GM18870 (cell line): ENCODE data around the gene CCSER2.
"Not testable (repeated sequence)": the region's sequence is repeated elsewhere in the genome, so short reads cannot be mapped to it uniquely, and the experiment has no call there.

Experiments
- ATAC-seq: cut with Tn5 transposase; IDR thresholded peaks from one replicate; pipeline ENCODE4 v1.9.1; 2021; ENCODE audit warnings: moderate library complexity; ENCODE audit not compliant: unreplicated experiment

CCSER2 gene, protein sequence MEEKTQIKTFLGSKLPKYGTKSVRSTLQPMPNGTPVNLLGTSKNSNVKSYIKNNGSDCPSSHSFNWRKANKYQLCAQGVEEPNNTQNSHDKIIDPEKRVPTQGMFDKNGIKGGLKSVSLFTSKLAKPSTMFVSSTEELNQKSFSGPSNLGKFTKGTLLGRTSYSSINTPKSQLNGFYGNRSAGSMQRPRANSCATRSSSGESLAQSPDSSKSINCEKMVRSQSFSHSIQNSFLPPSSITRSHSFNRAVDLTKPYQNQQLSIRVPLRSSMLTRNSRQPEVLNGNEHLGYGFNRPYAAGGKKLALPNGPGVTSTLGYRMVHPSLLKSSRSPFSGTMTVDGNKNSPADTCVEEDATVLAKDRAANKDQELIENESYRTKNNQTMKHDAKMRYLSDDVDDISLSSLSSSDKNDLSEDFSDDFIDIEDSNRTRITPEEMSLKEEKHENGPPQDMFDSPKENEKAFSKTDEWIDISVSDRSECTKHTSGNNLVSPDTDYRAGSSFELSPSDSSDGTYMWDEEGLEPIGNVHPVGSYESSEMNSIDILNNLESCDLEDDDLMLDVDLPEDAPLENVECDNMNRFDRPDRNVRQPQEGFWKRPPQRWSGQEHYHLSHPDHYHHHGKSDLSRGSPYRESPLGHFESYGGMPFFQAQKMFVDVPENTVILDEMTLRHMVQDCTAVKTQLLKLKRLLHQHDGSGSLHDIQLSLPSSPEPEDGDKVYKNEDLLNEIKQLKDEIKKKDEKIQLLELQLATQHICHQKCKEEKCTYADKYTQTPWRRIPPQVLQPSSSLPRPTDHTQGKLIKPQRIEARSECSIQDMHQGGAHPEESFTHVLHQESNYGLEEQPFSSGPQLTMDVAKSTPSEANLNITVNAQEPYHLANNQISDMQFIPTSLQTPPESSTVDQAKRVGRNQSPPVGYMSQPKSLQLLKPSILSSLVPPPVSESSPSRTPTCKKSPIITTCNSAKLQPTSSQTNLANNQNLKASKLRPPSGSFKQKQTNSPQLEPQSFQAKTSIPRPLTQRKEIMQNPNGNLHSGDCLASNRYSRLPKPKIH

DNA sequence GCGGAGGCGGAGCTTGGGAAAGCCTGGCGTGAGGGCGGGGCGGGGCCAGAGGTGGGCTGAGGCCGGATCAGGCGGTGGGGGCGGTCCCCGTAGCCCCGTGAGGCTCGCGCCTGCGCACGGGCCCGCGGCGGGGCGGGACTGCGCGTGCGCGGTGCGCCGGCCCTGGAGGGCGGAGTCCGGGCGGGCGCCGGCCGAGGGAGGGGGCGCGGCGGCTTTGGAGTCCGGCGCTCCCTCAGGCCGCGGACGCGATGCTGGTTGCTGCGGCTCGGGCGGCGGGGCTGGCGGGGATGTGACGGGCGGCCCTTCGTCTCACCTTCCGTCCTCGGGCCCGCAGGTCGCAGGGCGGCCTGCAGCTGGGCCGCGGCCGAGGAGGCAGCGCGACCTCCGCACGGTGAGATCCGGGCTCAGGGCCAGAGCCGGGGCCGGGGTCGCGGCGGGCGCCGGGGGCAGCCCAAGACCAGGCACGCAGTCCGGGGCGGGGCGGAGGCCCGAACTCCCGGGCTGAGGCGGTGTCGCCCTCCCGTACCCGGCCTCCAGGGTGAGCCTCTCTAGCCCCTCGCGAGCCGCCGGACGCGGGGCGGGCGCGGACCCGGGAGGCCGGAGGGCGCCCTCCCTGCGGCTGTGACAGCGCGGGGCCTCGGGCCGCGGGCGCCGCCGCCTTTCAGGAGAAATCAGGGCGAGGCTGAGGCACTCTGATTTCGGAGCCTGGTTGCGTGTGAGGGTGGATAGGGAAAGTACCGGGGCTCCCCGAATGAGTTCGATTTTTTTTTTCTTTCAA, at the start of gene CCSER2:
Gene CCSER2 (plus strand): TSS at position 172 of the 778 bp plus-strand sequence. CDS start 42,464 bp downstream, outside the sequence.
- ATAC-seq: peak; percentile 26

DNA sequence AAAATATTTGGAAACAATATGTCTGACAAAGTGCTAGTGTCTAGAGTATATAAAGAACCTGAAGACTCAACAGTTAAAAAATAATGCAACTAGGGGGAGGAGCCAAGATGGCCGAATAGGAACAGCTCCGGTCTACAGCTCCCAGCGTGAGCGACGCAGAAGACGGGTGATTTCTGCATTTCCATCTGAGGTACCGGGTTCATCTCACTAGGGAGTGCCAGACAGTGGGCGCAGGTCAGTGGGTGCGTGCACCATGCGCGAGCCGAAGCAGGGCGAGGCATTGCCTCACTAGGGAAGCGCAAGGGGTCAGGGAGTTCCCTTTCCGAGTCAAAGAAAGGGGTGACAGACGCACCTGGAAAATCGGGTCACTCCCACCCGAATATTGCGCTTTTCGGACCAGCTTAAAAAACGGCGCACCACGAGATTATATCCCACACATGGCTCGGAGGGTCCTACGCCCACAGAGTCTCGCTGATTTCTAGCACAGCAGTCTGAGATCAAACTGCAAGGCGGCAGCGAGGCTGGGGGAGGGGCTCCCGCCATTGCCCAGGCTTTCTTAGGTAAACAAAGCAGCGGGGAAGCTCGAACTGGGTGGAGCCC, 48.4 kb upstream of the CCSER2 start:
- ATAC-seq: not testable (repeated sequence)

DNA sequence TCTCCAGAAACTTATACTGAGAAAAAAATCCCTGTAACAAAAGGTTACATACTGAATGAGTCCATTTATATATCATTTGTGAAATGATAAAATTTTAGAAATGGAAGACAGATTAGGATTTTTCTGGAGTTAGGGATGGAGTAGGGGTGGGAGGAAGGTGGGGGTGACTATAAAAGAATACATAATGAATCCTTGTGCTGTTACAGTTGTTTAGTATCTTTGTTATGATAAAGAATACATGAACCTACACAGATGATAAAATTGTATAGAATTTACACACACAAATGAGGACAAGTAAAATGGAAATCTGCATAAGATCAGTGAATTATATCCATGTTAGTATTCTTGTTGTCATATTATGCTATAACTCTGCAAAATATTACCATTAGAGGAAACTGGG, 41.7 kb upstream of the CCSER2 start:
- ATAC-seq: no peak

DNA sequence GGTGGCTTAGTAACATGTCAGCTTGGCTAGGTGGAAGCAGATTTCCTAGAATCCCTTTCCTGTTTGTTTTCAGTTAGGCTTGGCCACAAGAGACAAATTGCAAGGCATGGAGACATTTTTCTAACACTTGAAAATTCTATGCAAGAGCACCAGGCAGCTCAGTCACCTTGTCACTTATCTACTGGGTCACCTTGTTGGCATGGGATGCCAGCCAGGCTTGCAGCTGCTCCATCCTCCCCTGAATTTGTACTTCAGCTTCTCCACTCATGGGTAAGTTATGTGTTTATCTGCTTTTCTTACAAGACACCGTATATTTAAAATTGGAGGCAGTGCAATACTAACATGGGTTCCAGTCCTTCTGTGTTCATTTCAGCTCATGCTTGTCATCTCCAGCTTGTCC, 40.2 kb upstream of the CCSER2 start:
- ATAC-seq: no peak

DNA sequence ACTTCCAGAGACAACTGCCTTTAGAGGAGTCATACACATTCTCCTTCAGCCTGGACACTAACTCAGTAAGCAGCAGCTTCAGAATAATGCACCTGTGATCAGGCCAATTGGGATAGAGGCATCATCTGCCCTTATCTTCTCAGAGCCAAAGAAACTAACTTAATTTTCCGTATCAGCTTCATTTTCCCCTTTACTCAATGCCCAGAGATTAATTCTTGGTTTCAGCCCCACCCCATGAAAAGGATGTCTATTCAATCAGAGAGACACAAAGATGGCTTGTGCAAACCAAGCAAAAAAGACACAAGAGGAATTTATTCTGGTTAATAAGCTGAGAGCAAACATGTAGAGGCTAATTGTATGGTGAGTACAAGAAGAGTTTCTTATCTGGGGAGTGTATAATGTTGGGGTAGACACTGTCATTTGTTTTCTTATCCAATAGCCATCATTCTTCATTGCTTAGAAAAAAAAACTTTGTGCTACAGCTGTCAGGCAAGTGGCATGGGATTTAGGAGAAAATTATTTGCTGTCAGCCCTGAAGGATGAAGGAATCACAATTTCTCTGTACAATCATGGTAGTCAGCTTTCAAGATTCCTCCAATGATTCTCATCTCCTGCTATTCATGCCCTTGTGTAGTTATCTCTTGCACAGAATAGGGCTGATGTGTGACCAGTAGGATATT, 38.7 kb upstream of the CCSER2 start:
- no peak for ATAC-seq

DNA sequence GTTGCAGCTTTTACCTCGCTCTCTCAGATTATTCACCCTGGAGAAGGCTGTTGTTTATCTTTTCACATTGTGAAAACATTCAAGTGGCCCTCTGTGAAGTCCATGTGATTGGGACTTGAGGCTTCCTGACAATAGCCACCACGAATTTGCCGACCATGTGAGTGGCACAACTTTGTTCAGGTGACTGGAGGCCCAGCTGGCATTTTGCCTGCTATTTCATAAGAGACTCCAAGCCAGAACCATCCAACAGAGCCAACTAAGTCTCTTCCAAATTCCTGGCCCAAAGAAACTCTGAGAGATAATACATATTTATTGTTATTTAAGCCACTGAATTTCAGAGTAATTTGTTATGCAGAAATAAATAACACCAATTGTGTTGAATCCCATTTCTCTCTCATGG, 38.2 kb upstream of the CCSER2 start:
- ATAC-seq: no peak

DNA sequence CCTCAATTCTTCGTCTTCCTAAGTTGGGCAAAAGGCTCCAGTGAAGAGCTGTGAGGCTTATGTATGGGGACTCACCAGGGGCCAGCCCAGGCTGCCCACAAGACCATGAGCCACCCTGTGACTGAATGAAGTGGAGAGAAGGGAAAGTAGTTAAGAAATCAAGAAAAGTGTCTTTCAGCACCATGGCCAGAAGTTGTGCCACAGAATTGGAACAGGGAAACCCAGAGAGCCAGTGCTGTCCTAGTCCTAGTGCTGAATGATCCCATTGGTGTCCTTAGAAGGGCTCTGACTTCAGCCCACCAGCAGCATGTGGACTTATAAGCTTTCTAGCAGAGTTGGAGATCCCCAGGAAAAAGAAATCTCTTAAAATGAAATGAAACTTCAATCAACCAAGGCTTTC, 37.0 kb upstream of the CCSER2 start:
- no peak for ATAC-seq

DNA sequence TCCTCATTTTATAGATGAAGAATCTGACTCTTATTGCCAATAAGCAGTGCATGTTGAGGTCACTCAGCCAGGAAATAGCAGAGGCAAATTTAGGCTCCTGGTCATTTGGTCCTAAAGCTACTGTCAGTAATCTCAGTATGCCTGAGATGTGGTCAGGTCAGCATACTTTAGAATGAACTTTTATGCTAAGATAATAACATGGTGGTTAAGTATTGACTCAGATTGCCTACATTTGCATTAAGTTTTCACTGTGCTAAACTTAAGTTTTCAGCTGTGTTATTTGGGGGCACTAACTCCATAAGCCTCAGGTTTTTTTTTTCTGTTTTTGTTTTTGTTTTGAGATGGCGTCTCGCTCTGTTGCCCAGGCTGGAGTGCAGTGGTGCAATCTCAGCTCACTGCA, 35.9 kb upstream of the CCSER2 start:
- no peak for ATAC-seq

DNA sequence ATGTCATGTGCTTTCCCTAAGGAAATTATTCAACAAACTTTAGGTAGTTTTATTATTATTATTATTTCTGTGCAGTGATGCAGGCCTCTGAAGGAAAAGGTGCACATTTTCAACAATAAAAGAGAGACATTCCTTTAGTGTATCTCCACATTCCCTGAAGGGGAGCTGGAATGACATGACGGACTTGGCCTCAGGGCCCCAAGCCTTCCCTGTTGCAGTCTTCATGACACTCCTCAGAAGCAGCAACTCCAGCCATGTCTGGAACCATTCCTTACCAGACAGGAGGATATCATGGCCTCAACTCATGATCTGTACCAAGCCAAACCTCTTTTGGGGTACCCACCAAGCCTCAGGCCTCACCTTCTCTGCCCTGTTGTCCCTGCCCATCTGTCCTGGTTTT, 35.2 kb upstream of the CCSER2 start:
- ATAC-seq: no peak

DNA sequence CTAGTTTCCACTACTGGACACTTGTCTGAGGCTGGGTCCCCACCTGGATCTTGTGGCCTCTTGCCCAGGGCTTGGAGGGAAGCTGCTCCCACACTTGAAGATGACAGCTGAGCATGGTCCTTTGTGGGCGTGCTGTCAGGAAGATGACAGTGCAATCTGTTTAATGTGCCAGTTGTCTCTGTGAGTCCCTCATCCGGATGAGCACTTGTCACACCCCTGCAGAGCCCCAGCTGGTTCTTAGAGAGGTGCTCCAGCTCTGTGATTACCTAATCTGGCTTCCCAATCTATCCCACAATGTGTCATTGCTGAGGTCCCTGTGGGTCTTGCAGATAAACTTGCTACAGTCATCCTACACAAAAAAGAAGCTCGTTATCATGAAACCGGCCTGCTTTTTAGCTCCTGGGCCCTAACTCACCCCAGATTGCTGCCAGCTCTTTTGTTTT, 34.8 kb upstream of the CCSER2 start:
- no peak for ATAC-seq

DNA sequence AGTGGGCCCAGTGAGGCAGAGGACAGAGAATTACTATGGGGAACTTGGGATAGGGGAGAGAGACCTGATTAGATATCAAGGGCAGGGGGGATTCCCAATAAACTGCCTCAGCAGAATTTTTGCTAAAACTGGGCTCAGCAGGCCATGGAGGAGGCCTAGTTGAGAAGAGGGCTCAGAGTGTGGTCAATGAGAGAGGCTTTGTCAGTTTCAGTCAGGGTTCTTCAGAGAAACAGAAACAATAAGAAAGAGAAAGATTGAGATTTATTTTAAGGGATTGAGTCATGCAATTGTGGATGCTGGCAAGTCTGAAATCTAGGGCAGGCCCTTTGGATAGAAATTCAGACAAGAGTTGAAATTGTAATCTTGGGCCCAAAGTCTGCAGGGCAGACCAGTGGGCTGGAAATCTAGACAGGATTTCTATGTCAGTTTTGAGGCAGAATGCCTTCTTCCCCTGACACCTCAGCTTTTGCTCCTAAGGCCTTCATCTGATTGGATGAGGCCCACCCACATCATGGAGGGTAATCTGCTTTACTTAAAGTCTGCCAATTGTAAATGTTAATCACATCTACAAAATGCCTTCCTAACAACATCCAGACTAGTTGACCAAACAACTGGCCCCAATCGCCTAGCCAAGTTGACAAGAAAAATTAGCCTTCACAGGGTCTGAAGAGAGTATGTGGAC, 33.5 kb upstream of the CCSER2 start:
- ATAC-seq: peak; percentile 88

DNA sequence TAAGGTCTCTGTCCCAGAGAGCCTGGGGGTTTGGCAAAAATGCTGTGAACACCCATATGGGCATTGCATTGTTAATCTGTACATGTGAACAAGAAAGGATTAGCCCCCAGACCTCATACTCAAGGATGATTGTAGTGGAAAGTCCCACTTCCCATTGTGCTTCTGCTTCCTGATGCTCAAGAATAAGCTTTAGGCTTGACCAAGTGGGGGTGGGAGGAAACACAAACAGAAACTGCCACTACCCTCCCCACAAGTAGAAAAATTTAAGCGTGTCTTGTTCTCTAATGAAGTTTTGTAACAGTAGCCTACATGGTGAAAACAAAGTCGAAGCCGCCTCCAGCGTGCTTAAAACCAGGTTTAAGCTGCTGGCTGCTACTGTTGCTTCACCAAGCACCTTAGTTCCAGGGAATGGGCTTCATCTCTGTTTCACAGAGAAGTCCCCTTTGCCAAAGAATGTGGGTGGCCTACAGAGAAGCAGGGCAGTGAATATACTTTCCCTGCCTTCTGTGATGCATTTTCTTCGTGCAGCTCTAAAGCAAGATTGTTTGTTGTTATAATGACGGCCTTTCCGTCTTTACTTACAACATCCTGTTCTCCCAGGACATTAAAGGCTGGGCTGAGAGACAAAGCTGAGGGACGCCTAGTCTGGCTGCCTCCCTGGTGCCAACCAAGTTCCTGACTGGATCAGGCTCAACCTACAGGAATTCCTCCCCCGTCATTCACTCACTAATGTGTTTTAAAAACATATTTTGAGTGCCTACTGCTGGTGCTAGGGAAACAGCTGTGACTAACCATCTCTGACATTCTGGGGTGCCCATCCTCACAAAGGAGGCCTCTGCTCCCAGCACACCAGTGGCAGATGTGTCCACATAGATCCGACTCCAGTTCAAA, 32.1 kb upstream of the CCSER2 start:
- no peak for ATAC-seq

DNA sequence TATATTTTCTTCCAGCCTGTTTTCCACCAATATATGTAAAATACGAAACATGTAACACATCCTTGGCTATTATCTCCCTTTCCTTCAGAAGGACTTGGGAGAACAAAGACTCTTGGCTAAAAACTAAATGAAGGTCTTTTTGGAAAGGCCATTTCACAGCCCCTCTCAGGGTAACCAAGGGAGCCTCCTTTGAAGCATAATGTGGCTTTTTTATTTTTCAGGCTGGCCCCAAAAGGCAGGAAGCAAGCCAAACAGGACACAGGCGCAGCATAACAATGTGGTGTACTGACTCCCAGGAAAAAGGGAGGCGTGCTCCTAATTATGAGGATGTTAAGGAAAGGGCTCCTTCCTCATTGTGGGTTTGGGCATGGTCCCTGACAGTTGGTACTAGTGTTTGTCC, 30.3 kb upstream of the CCSER2 start:
- ATAC-seq: no peak

DNA sequence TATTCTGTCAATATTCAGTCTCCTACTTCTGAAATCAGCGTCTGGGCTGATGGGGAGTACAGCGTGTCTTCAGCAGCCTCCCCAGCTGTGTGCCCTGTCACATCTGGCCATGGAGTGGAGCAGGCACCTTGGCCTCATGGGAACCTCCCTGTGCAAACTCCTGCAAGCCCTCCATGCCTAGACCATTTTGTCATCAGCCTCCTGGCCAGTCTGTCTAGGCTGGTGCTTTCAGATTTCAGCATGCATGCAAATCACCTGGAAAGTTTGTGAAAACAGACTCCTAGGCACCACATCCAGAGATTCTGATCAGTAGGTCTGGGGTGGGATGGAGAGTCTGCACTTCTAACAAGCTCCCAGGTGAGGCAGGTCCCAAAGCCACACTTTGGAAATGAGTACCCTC, 26.2 kb upstream of the CCSER2 start:
- ATAC-seq: no peak

DNA sequence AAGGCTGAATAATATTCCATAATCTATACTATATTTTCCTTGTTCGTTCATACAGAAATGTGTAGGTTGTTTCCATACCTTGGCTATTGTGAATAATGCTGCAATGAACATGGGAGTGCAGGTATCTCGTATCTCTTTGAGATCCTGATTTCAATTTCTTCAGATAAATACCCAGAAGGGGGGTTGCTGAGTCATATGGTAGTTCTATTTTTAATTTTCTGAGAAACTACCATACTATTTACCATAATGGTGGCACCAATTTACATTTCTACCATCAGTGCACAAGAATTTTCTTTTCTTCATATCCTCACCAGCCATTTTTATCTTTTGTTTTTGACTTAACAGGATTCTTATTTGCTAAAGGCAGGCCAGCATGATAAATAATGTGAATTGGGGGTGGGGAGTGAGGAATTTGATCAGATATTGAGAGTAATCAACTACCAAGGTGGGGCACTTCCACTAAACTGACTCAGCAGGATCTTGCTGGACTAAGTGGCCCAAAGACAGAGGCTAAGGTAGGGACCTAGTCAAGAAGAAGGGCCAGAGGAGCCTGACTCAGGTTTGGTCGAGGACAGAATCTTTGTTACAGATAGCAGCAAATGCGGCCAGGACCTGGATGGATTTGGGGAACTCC, 21.5 kb upstream of the CCSER2 start:
- no peak for ATAC-seq

DNA sequence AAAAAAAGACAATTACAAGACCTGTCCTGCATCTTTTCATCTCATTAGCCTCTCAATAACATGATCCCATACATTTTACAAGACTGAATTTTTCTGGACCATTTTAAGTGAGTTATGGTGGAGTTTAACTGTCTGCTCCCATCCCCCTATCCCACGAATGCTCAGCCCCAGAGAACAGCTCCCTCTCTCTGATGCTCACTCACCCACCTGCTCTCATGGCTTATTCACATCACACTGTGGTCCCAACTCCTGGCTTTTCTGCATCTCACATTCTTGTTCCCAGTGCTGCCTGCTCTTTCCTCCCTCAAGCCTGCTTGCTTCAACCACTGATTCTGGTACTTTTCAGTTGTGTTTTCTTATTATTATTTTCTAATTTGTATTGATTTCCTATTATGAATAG, 20.4 kb upstream of the CCSER2 start:
- ATAC-seq: no peak

DNA sequence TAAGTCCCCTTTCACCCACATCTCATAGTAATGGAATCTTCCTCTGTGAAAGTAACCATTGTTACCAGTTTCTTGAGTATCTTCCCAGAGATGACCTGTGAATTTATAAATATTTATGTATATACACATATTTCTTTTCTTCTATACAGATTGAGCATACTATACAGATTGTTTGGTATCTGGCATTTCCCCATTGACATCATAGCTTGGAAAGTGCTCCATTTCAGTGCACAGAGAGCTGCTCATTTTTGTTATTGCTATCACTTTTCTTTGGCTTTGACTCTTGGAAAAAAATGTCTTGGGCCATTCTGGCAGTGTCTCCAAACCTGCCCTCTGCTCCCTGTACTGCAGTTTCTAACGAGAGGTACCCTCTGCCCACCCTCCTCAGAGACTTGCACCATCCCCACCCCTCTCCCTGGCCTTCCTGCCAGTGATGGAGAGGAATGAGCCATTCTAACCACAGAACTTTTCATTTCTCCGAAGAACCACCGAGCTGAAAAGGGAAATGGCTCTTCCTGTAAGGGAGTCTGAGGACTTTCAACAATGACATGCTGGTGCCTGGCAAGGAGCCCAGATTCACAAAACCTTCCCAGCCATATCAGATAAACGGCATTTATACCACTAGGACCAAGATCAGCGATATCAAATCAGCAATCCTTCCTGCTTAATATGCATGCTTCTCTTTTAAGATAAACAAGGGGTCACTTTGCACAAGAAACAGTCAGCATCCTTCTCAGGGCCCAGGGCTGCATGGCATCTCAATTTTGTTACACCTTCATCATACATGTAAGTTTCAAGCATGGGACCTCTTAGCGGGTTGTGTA, 19.7 kb upstream of the CCSER2 start:
- peak; percentile 75 for ATAC-seq
